Measurements from ENCODE around the gene UBXN6. TPM values are rescaled to one million over a fixed set of nuclear protein-coding genes. Genes with fewer than 3 reads are reported as not detected.

Gene UBXN6
- total RNA-seq, 1 experiment from 2014 or later = 84.8 TPM

DNA sequence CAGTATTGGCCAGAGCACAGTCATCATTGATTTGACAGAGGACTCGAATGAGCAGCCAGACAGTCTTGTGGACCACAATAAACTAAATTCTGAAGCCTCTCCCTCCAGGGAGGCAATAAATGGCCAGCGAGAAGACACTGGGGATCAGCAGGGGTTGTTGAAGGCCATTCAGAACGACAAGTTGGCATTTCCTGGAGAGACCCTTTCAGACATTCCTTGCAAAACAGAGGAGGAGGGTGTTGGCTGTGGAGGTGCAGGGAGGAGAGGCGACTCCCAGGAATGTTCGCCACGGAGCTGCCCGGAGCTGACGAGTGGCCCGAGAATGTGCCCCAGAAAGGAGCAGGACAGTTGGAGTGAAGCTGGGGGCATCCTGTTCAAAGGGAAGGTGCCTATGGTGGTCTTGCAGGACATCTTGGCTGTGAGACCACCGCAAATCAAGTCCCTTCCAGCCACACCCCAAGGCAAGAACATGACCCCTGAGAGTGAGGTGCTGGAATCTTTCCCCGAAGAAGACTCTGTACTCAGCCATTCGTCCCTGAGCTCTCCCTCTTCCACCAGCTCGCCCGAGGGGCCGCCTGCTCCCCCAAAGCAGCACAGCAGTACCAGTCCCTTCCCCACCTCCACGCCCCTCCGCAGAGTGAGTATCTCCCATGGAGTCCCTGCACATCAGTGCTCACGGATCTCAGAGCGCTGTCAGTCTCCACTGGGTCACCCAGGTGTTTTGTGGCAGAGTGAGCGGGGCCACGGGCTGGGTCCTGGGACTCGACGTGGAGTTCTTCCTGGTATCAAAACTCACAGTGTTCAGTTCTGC, 48.3 kb downstream of the UBXN6 start:
- DNase-seq (ENCODE audit: low spot score) = no peak

- no peak for DNase-seq (ENCODE audit: low spot score)
Observed at GRCh38 chr19:4406626-4407025, 51.0 kb downstream of the UBXN6 start.

- DNase-seq (ENCODE audit: low spot score) = no peak
Observed at GRCh38 chr19:4405977-4406376, 51.6 kb downstream of the UBXN6 start.

DNA sequence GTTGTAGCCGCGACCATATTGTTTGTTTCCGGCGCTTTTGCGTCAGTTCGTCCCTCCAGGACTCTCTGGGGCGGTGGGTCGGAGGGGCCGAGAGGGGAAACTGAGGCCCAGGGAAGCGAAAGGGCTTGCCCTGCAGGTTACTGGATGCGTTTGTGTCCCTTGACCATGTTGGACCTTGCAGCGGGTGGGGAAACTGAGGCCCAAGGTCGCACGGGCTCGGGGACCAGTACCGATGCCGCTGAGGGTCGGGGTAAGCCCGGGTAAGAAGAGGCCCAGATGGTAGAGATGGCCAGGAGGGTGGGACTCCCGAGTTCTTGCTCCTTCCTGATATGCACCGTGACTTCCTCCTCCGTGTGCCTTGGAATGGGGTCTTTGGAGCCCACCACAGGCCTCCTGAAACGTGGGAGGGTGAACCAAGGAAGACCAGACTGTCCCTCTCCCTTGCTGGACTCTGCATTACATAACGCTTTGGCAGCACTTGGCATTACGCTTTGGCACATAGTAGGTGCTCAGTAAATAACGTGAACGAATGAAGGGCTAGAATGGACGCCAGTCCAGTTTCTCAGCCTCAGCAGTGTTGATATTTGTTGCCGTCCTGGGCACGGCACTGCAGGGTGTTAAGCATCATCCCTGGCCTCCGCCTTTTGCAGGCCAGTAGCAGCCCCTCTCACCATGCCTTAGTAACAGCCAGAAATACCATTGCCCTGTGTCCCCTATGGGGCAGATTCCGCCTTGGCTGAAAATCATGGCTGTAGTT, 54.4 kb downstream of the UBXN6 start:
- DNase-seq (ENCODE audit: low spot score) = no peak

DNA sequence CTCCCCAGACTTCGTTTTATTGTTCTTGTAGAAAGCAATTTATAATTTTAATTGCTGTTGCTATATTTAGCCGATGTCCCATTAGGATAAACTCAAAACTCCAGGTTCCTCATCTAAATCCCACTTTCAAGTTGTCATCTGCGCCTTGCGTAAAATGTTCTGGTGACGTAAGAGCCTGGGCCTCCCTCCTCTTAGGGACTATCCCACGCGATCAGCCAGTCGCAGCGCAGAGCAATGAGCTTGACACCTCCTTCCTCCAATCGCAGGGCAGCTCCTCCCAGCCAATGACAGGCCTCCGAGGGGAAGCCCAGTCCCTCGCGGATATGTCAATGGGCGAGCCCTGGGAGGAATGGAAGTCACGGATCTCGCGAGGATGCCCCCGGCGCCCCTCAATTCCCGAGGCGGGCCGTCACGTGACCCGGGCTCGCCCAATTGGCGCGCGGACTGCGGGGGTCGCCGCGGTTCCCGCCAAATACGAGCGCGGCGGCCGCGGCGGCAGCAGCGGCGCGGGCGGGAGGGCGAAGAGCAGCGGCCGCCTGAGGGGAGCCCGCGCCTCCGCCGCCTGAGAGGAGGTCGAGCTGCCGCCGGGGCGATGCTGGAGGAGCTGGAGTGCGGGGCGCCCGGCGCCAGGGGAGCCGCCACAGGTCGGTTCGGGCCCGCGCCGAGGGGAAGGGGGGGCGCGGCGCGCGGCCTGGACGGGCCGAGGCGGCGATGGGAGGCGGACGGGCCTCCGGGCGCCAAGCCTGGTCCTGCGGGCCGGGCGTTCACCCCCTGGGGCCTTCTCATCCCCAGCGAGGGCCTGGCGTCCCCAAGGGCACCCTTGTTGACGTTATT, 55.2 kb downstream of the UBXN6 start, which contains the start of gene CHAF1A:
CHAF1A (plus strand) TSS at position 470 of the 834 bp plus-strand sequence; CDS start at position 593, 123 bp downstream.
- DNase-seq (ENCODE audit: low spot score) = peak; percentile 94

- DNase-seq (ENCODE audit: low spot score) = no peak
Observed at GRCh38 chr19:4401769-4402170, 55.8 kb downstream of the UBXN6 start.

- DNase-seq (ENCODE audit: low spot score) = peak; percentile 85
Observed at GRCh38 chr19:4400135-4400936, 57.3 kb downstream of the UBXN6 start, which contains the start of gene SH3GL1. SH3GL1 (minus strand) TSS chr19:4400547; CDS start chr19:4400368, 179 bp downstream.

- peak; percentile 48 for DNase-seq (ENCODE audit: low spot score)
Observed at GRCh38 chr19:4399812-4400134, 57.8 kb downstream of the UBXN6 start.

DNA sequence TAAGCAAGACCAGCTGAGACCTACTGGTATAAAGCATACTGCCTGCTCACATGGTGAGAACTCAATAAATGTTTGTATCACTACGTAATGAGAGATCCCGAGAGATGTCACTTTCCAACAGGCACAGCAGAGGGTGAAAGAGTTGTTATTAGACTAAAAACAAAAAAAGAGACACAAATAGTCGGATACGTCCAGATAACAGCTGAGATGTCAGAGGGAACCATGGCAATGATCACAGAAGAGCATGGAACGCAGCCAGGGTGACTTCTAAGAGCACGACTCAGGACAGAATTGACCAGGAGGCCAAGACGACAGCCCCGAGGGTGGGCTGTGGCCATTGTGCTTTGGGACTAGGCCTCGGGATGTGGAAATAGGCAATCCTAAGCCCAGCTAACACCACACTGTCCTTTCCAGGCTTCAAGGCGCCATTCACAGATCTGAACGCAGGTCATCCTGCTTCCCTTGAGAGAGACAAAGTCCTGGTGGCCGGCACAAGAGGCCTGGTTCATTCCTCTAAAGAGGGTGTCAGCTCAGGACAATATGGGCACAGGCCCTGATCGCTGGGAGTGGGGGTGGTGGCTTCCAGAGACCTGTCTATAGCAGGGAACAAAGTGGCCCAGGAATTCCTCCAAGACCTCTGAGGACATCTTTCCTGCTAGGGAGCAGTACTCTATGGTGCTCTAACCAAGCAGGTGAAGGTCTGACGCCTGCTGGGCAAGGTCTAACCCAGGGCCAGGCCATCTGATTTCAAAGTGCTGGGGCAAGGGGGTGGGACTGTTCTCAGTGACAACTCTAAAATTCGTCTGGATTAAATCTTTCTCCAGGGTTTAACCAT, 60.4 kb downstream of the UBXN6 start:
- no peak for DNase-seq (ENCODE audit: low spot score)

Small RNA genes within 50 kb of the gene (small RNA-seq; reads per million reads assigned to genes)
- not detected for gene MIR4746

Other genes with a start within 250 kb of the UBXN6 start
- not detected in 2 replicates for gene EBI3, start 228.3 kb downstream of the UBXN6 start, total RNA-seq (2014; rRNA removed; shearing (Covaris generic))
- 25.5 and 36.1 TPM in 2 replicates for gene YJU2, start 210.7 kb downstream of the UBXN6 start, total RNA-seq (2014; rRNA removed; shearing (Covaris generic))
- gene SHD, start 178.5 kb downstream of the UBXN6 start, total RNA-seq (2014; rRNA removed; shearing (Covaris generic)) = 0.21 and 1.6 TPM in 2 replicates
- not detected in 2 replicates for gene TMIGD2, start 155.4 kb downstream of the UBXN6 start, total RNA-seq (2014; rRNA removed; shearing (Covaris generic))
- gene FSD1, start 153.2 kb downstream of the UBXN6 start, total RNA-seq (2014; rRNA removed; shearing (Covaris generic)) = 0.41 and 0.60 TPM in 2 replicates
- 69.6 and 74.4 TPM in 2 replicates for gene STAP2, start 119.0 kb downstream of the UBXN6 start, total RNA-seq (2014; rRNA removed; shearing (Covaris generic))
- gene MPND, start 114.2 kb downstream of the UBXN6 start, total RNA-seq (2014; rRNA removed; shearing (Covaris generic)) = 9.4 and 18.6 TPM in 2 replicates
- gene SH3GL1, start 57.2 kb downstream of the UBXN6 start, total RNA-seq (2014; rRNA removed; shearing (Covaris generic)) = 43.5 and 55.5 TPM in 2 replicates
- gene CHAF1A, start 55.2 kb downstream of the UBXN6 start, total RNA-seq (2014; rRNA removed; shearing (Covaris generic)) = 49.7 and 63.7 TPM in 2 replicates
- gene HDGFL2, start 14.5 kb upstream of the UBXN6 start, total RNA-seq (2014; rRNA removed; shearing (Covaris generic)) = 56.1 and 67.0 TPM in 2 replicates
- 8.5 TPM in 2 replicates for gene PLIN4, start 60.7 kb upstream of the UBXN6 start, total RNA-seq (2014; rRNA removed; shearing (Covaris generic))
- gene PLIN5, start 77.4 kb upstream of the UBXN6 start, total RNA-seq (2014; rRNA removed; shearing (Covaris generic)) = 0.86 and 4.5 TPM in 2 replicates
- 16.1 and 19.1 TPM in 2 replicates for gene LRG1, start 82.2 kb upstream of the UBXN6 start, total RNA-seq (2014; rRNA removed; shearing (Covaris generic))
- 0.70 and 0.84 TPM in 2 replicates for gene SEMA6B, start 101.9 kb upstream of the UBXN6 start, total RNA-seq (2014; rRNA removed; shearing (Covaris generic))
- gene TNFAIP8L1, start 181.7 kb upstream of the UBXN6 start, total RNA-seq (2014; rRNA removed; shearing (Covaris generic)) = 6.3 TPM in 2 replicates
- 139 and 152 TPM in 2 replicates for gene MYDGF, start 212.5 kb upstream of the UBXN6 start, total RNA-seq (2014; rRNA removed; shearing (Covaris generic))